ENCODE data around the gene CD109.

DNA sequence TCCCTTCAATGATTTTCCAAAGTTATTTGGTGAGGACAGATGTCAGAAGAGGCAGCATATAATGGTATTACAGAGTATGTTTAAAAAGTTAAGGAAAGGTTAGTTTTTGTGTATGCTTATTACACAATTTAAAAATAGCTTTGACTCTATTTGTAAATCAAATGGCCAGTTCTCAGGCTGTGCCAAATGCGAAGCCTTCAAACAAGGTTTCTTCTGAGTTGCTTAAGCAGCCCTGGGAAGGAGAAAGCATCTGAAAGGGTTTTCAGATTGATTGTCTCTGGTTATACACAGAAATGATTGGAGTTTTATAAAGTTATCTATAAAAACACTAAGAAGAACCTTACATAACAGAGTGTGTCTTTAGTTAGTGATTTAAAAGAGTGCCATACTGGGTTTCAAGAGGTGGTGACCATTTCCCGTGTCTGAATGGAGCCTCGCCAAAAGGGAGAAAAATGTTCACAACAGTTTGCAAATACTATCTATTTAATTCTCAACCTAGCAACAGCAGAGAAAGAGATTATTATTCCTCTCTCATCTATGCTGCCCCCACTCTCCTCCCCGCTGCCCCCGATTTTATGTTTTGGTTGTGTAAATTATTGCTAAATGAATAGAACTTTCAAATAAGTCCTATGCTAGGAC lies 16.7 kb downstream of the CD109 start:
- TF ChIP-seq, protein P1, sequence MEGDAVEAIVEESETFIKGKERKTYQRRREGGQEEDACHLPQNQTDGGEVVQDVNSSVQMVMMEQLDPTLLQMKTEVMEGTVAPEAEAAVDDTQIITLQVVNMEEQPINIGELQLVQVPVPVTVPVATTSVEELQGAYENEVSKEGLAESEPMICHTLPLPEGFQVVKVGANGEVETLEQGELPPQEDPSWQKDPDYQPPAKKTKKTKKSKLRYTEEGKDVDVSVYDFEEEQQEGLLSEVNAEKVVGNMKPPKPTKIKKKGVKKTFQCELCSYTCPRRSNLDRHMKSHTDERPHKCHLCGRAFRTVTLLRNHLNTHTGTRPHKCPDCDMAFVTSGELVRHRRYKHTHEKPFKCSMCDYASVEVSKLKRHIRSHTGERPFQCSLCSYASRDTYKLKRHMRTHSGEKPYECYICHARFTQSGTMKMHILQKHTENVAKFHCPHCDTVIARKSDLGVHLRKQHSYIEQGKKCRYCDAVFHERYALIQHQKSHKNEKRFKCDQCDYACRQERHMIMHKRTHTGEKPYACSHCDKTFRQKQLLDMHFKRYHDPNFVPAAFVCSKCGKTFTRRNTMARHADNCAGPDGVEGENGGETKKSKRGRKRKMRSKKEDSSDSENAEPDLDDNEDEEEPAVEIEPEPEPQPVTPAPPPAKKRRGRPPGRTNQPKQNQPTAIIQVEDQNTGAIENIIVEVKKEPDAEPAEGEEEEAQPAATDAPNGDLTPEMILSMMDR (IDR thresholded peaks at IDR 0.05 in 4 of 5, conservative IDR thresholded peaks at IDR 0.05 in 1 of 5), result no peak
- no peak for TF ChIP-seq POLR2A (IDR thresholded peaks at IDR 0.05)

Data from gastrocnemius medialis (tissue), 4 donors.